Activated gamma-delta T cell treated with Interleukin-2 at 50 U/mL for 16 hours (primary cell): ENCODE data around the gene KCNQ1.

ENCODE experiments used
- DNase-seq: peaks from one replicate; pipeline ENCODE4 v3.0.0-alpha.2; 2020

KCNQ1 gene

DNA sequence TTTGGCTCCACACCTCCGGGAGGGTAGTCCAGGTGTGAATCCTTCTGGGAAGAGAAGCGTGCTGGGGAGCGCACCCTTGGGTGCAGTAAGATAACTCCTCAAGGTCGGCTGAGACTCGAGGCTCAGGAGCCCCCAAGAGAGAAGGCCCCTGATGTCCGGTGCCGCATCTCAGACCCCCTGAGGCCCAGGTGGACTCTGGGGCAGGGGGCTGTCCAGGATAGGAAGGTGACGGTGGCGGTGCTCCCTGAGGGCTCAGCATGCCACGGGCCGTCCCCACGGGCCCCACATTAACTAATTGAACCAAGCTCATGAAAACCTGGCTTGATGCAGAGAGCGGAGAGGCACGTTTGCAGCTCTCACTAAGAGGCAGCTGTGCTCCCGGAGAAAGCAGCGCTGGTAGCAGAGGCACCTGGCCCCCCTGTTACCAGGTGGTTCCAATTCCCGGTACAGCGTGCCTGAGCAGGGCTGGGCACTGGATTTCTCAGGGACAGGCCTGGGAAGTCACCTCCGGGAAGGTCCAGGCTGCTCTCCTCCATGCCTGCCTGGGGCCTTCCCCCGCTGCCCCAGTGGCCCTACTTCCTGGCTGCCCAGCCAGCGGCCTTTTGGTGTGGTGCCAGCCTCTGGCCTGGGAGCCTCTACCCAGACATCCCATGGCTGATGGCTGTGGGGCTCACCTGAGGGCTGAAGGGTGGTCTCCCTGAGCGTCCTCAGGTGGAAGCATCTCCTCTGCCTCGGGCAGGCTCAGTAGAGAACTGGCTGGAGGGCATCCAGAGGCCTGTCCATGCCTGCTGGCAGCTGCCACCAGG, 1.1 kb downstream of the KCNQ1 start:
- DNase-seq, result no peak

DNA sequence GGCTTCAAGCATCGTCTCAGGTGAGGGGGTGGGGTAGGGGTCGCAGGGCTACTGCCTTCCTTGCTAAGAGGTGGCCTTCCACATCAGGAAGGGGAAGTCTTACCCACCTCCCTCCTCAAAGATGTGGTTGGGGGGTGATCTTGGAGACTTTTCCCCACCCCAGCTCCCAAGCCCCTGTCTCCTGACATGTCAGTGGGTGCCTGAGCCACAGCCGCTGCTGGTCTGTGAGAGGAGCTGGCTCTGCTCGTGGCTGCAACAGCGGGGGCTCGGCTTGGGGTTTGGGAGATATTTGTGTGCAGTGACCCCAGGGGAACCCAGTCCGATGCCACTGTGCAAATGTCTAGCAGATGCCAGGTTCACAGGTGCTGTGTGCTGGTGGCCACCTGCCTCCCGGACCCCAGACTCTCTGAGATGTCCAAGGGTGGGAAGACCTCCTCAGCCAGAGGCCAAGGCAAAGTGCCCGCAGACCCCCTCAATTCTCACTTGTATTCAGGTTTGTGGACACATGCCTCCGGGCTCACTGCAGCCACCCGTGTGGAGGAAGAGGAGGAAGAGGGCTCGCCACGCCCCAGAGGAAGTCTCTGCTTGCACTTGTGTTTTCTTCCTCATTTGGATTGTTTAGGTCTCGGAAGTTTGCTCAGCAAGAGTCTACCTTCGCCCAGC, 1.9 kb downstream of the KCNQ1 start:
- no peak for DNase-seq

DNA sequence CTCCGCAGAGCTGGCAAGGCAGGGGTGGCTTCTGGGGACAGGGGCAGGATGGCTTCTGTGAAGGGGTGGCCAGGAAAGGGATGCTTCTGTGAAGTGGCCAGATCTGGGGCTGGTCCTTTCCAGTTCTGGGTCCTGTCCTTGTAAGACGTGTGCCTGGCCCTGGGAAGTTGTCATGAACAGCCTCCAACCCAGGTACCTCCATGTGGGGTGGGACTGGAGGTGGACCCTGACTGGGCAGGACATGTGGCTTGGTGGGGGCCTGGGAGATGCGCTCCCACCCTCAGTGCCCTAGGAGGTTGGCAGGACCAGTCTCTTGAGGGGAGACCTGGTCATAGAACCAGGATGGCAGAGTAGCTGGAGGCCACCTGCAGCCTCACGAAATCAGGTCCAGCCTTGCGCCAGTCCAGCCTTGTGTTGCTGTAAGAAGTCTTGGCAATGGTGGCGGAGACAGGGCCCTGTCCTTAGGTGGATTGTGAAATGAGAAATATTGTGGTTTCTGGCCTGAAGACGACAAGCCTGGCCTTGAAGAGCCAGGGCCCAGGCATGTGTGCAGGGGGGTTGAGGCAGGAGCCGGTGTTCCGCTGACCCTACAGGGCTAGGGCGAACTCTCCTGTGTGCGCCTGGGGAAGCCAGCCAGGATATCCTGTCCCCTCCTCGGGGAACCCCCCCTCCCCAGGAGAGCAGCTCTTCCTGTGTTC, 2.6 kb downstream of the KCNQ1 start:
- DNase-seq, result no peak

DNA sequence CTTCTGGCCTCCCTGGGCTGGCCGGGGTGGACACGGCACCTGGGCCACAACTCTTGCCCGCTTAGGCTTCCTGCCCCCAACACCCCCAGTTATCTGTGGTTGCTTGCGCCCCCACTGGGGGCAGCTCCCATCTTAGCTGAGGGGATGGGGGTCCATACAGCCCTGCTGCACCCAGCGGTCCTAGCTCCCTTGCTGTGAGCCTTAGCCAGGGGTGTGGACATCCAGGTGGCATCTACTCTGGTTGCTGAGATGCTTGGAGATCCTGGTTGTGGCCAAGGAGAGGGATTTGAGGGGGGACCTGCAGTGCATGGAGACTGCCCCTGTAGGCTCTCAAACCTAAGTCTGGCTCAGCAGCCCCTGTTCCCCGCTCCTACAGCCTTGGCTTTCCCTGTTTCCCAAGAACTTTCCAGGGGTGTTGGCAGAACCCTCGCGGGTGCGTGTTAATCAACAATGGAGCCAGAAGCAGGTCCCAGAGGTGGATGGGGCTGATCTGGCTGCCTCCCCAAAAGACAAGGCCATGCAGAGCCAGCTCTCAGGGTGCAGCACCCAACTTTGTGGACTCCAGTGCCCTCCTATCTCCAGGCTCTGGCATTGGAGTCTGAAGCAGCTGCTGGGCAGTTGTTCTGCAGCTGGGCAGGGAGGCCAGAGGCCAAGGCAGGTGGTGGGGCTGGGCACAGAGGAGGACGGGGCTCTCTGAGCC, 3.3 kb downstream of the KCNQ1 start:
- DNase-seq, result no peak

DNA sequence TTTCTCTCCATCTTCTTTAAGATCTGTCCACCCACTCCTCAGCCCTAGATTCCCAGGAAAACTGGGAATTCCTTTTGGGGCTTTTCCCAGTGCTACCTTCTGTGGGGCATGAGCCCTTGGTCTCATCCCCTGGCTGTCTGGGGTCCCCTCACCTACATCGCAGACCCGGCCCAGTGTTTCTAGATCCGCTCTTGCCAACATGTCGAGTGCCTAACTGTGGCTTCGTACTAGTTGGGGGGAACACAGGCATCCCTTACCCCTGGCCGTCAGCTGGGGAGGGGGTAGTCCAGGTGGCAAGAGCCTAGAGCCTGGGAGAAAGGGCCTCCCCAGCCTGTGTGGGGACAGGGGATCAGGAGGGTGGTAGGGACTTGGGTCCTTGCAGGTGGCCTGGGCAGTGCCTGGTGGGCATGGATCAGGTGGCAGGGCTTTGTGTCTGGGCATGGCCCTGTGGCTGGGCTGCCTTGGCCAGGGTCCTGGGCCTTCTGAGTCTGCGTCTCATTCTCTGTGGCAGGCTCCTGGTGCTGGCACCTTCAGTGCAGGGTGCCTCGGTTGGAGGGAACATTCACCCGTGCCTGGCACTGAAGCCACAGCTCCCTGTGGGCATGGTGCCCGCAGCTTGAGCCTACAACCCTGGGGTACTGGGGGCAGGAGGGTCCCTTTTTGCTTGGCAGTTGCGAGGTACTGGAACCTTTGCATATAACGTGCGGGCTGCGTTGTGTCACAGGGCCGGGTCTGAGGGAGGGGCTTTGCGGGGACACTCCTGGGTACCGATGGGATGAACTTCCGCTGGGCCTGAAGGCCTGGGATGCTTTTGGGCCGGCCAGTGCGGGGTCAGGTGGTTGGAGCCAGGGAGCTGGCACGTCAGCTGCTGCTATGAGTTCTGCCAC, 4.1 kb downstream of the KCNQ1 start:
- DNase-seq, result no peak

DNA sequence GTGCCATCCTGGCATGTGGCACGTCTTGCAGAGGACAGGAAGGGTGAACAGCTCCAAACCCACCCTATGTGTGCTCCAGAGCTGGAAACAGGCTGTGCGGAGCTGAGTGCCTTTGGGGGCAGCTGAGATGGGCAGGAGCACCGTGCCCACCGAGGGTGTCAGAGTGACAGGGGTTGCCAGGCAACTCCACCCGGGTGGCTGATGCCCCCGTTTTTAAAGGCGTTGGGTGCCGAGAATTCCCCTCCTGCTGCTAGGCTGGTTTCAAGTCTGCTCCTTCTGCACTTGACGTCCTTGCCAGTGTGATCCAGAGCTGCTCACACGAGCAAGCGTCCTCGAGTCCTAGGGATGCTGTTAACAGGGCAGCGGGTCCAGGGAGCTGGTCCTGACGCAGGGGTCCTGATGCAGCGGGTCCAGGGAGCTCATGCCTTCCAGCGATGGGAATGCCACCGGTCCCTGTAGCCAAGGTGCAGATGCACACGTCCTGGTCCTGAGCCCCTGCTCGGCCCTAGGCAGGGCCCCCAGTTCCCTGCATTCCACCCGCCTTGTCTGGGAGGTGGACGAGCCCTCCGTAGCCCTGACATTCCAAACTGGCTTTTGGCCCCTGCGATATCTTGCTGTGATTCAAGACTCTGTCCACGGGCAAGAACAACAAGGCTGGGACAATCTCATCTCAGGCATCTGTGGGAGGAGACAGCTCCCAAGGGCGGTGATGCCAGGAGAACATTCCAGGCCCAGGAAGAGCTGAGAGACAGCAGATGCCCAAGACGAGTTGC, 4.9 kb downstream of the KCNQ1 start:
- DNase-seq, result no peak

DNA sequence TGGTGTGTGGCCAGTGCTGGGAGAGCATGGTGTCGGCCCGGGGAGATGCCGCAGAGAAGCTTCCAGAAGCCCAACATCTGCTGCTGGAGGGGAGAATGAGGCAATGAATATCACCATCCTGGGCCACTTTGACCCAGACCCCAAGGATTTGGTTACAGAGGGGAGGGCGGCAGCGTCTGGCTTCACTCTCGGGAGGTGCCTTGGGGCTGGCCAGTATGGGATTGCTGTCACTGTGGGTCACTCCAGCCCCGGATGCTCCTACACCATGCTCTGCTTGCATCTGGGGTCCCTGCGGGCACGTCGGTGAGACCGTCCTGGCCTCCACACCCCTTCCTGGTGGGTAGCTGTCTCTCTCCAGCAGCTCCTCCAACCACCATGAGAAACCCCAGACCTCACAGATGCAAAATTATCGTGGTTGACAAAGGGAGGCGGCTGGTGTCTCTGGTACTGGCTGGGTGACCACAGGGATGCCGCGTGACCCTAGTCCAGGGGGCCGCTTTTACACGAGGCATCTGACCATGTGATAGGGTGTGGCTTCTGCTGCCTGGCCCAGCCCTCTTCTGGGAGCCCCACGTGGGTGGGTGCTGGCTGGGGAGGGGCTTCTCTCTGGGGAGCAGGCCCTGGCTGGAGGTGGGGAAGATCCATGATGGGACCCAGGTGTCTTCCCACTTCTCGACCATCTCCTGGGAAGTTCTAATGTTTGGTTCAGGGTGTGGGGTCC, 5.7 kb downstream of the KCNQ1 start:
- DNase-seq, result no peak

DNA sequence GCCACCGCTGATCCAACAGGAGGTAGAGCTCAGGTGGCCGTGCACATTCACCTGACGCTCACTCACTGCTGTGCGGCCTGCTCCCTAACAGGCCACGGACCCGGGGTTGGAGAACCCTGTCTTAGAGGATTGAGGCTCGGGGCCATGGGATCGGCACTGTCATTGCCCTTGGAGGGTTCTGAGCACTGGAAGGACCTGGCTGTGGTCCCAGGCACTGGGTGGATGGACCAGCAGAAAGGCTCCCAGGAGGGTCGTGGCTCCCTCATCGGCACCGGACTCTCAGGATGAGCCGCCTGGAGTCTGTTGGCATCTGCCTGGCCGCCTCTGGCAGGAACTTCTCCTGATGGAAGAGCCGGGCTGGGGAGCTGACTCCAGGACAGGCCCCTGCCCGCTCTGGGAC, 6.5 kb downstream of the KCNQ1 start:
- no peak for DNase-seq

DNA sequence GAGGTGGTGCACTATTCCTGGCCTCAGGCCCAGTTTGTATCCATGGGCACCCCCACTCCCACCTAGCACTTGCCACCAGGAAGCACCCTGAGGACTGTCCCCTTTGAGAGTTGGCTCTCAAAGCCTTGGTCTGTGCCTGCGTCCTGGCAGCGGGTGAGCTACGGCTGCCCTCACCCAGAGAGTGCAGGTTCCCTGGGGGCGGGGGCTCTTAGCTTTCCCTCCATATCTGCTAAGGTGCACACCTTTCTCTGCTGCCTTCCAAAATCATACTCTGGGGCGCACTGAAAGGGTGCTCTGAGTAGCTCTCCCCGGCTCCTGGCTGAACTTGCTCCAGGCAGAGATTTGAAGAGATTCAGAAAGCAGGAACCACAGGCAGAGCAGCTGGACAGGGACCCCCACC, 7.1 kb downstream of the KCNQ1 start:
- no peak for DNase-seq

DNA sequence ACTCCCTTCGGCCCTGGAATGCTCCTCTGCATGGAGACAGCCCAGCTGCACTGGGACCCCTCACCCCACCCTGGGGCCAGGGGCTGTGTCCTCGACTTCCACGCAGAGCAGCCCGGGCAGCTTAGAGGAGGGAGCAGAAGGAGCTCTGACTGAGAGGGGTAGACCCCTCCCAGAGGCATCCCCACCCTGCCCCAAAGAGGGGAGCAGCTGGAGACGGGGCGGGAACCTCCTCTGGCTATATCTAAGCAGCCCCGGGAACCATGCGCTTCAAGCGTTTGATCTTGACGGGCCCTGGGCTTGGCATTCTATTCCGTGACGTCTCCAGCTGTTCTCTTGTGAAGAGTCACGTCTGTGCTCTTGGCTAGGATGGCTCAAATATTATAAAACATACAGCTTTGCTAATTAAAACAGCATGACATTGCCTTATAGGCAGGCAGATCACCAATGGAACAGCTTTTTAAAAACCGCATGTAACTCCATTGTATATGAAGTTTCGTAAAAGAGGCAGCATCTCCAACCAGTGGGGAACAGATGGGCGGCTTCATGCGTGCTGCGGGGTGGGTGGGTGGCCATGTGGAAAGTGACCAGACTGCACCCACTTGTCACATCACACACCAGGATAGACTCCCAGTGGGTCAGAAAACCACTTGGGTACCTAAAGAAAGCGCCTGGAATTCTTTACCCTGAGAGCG, 7.7 kb downstream of the KCNQ1 start:
- no peak for DNase-seq

DNA sequence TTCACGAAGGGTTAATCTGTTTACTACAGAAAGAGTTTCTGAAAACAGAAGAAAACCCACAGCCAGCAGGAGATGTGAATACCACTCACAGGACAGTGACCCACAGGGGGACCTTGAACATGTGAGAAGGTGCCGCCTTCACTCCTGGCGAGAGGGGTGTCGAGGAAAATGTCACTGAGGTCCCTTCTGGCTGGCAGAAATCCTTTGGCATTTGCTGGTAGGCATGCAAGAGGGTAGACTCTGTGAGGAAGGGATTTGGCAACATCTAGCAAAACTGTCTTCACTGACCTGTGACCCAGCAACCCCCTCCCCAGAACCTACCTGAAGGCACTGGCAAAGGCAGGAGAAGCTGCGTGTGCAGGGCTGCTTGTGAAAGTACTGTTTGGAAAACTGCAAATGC, 8.6 kb downstream of the KCNQ1 start:
- DNase-seq, result no peak

DNA sequence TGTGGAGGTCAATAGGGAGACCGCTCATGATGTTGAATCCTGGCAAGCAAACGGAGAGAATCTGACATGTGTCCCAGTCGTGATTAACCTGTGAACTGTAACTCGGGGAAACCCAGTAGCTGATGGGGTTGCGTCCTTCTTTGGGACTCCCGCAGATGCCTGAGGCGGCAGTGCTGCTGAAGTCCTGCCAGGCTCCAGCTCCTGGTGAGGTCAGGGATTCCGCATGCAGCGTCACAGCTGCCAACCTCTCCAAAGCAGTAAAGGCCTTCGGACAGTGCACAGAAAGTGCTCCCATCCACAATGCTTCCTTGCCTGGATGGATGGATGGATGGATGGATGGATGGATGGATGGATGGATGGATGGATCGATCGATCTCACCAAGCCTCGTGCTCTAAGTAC, 13.5 kb downstream of the KCNQ1 start:
- no peak for DNase-seq

DNA sequence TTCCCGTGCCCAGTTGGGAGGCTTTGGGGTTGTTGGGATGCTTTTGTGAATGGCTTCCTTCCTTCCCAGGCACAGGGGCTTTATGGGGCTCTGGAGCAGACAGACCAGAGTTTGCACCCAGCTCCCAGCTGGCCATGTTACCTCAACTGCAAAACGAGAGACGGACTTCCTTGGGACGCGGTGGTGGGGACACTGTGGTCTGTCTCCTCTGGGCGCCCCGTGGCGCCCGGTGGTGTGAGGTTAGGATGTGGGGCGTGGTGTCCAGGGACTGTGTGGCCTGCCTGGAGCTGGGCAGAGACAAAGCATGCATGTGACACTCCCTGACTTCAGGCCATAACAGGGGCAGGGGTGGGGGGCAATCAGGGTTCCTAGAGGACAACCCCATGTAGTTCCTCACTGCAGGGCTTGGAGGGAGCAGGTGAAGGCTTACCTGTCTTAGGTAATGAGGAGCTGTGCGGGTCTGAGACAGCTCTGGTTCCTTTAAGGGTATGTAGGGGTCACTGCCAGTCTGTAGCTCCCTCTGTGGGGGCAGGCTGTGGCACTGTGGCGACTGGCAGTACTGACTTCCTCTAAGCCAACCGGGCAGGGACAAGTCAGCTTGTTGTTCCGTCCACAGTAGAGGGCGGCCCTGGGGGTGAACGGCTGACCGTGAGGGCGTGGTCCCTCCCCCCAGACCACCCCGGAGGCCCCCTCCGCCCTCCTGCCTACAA, 14.4 kb downstream of the KCNQ1 start:
- no peak for DNase-seq

DNA sequence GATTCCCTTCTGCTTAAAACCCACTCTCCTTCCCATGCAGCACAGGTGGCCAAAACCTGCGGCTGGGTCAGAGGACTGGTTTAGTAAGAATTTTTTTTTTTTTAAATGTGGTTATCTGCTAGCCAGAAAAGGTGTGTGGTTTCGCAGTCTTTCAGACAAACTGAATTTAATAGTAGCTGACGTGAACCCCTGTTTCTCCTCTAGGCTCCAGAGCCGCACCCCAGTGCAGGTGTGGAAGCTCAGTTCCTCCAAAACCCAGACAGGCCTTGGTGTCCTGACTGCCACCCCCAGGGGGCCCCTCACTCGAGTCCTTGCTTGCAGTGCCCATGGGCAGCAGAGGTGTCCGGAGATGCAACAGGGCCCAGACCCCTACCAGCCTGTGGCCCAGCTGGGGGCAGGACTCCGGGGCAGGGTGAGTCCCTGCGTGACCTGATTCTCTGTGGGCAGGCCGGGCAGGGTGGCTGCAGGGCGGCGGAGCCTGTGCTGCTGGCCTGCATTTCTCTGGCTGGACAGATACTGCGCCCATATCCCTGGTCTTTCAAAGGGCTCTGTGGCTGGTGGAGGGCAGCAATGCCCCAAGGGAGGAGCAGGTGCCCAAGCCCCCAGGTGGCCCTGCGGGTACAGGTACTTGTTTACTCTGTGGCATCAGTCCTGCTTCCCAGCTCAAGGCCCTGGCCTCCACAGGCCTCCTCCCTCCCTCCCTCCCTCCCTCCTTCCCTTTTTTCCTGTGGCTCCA, 15.2 kb downstream of the KCNQ1 start:
- DNase-seq, result no peak

DNA sequence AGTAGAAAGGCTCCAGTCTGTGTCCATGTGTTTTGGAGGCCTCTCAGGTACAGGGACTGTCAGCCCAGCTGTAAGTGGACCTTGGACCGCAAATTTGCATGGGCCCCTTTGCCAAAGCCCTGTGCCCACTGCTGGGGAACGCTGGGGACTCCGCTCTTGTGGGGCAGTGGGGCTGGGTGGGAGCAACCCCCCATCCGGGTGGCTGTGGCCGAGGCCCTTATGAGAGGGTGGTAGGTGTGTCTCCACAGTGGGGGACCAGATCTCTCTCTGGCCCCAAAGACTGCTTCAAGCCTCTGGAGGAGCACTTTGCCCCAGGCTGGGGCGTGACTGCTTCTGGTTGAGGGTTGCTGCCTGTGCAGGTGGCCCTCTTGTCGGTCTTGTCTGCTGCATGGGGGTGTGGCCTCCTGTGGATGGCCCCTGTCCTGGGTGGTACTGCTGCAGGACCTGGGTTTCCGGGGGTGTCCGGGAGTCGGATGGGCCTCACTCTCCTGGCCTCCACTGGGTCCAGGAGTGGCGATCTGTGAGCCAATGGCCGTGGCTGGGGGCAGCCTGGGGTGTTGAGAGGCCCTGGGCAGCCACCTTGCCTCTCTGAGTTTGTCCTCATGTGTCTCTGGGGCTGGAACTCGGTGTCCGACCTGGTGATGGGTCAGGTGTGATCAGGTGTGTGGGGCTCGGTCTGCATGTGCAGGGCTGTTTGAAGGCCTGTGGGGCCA, 15.9 kb downstream of the KCNQ1 start:
- DNase-seq, result no peak

DNA sequence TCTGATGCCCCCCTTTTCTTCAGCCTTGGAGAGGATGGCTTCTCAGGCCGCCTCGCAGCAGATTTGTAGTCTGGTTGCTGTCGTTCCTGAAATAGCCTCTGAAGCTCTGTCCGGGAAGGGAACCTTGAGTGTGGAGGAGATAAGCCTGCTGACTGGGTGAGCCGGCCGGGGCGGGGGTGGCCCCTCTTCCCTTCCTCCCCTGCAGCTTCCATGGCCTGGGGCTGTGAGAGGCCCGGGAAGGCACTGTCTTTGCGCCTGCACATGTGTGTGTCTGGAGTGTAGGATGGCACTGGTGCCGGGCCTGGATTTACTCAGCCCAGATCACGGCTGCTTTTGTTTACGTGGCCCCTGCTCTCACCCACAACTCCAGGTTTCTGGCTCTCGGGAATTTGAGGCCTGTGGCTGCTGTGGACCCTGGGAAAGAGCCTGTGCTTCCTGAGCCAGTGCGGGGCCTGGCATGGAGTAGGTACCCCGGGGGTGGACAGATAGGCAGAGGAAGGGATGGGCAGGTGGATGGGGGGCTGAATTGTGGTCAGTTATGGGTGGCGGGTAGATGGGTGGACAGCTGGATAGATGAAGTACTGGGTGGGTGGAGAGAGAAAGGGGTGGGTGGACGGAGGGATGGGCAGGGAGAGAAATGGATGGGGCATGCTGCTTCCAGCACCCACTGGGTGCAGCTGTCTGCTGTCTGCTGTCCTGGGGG, 16.6 kb downstream of the KCNQ1 start:
- DNase-seq, result no peak

DNA sequence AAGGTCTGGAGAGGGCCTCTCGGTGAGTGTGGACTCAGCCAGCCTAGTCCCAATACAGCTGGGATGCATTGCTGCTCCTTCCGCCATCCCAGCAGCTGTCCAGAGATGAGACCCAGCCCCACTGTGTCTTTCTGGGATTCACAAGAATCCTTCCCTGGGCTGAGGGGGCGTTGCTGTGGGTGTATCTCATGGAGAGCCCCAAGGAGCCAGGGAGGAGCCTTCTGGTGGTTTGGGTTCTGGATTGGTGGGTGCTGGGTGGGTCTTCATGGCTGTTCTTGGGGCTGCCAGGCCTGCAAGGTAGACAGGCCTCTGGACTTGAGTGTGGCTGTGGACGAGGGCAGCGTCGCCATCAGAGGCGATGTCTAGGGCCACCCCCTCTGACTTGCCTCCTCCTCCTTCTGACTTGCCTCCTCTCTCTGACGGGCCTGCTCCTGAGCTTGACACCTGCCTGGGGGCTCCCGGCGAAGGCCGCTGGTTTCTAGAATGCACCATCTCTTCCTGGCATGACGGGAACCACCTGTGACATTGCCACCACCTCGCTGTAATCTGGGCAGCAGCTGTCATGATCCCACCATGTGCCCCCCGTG, 17.2 kb downstream of the KCNQ1 start:
- DNase-seq, result no peak
